OCI-LY3 (cell line): ENCODE data around the gene RALA.
"Not testable (repeated sequence)": the region's sequence is repeated elsewhere in the genome, so short reads cannot be mapped to it uniquely, and the experiment has no call there.

Experiments
- H2AFZ ChIP-seq: fragments of 200-600, 300-600 bp; shearing (Covaris generic); 2 replicates; pipeline ENCODE4 v1.6.0; 2014; ENCODE audit warnings: antibody characterized with exemption, low read depth, low read length
- H3K27ac ChIP-seq: fragments of 200-600, 300-600 bp; sonication (generic); 2 replicates; pipeline ENCODE4 v1.5.1; 2014; ENCODE audit warnings: mild to moderate bottlenecking, low read length, moderate library complexity, mixed read lengths
- H3K27me3 ChIP-seq: fragments of 200-600, 300-600 bp; sonication (generic); 2 replicates; pipeline ENCODE4 v1.6.1; 2014; ENCODE audit warnings: low read depth, low read length, mixed read lengths
- H3K36me3 ChIP-seq: fragments of 200-600, 300-600 bp; sonication (generic); replicated peaks from 2 replicates; pipeline ENCODE3; 2014; ENCODE audit warnings: low read depth, low read length, mixed read lengths
- H3K4me1 ChIP-seq: fragments of 300-600, 200-600 bp; sonication (generic); 2 replicates; pipeline ENCODE4 v1.6.1; 2014; ENCODE audit warnings: low read length, mixed read lengths
- H3K4me2 ChIP-seq: fragments of 200-600, 300-600 bp; sonication (generic); 2 replicates; pipeline ENCODE4 v1.6.1; 2014; ENCODE audit warnings: low read length, mixed read lengths
- H3K4me3 ChIP-seq: fragments of 300-600, 200-600 bp; sonication (generic); 2 replicates; pipeline ENCODE4 v1.5.1; 2014; ENCODE audit warnings: antibody characterized with exemption, mild to moderate bottlenecking, low read length, moderate library complexity
- H3K79me2 ChIP-seq: fragments of 300-600, 200-600 bp; shearing (Covaris generic); 2 replicates; pipeline ENCODE4 v1.6.1; 2014; ENCODE audit warnings: mild to moderate bottlenecking, low read length, mixed read lengths
- H3K9ac ChIP-seq: fragments of 300-600, 200-600 bp; shearing (Covaris generic); 2 replicates; pipeline ENCODE4 v1.6.0; 2014; ENCODE audit warnings: mild to moderate bottlenecking, low read length, moderate library complexity
- H3K9me3 ChIP-seq: fragments of 200-600, 300-600 bp; shearing (Covaris generic); 2 replicates; pipeline ENCODE4 v1.6.1; 2014; ENCODE audit warnings: low read length, mixed read lengths; ENCODE audit not compliant: insufficient read depth
- H4K20me1 ChIP-seq: fragments of 200-600, 300-600 bp; sonication (generic); 2 replicates; pipeline ENCODE4 v1.6.1; 2016; ENCODE audit warnings: low read length, mixed read lengths; ENCODE audit not compliant: insufficient read depth
- CTCF ChIP-seq: fragments of 200-600, 300-600 bp; sonication (generic); IDR thresholded peaks from 2 replicates; pipeline ENCODE4 v1.5.1; 2014; ENCODE audit warnings: antibody characterized with exemption, low read length, low read depth
- EZH2phosphoT487 ChIP-seq: fragments of 200-600 bp; shearing (Covaris generic); IDR thresholded peaks from 2 replicates; pipeline ENCODE4 v1.6.1; 2018; ENCODE audit warnings: antibody characterized with exemption, mixed run types, low read depth

Gene RALA

GRCh38 chr7:39673868-39674267 lies 50.5 kb downstream of the RALA start:
- Histone ChIP-seq H3K27ac (no peak overlapping the region), H3K27me3 (no peaks in the 10 kb centered on the region), H4K20me1 (peaks cover 32% of the 10 kb centered on the region), H3K36me3 (peaks cover 10% of the 10 kb centered on the region), H3K9ac (no peak overlapping the region), H3K4me3 (no peak overlapping the region), H3K4me2 (no peak overlapping the region), H3K4me1 (no peaks in the 10 kb centered on the region), H2AFZ (no peak overlapping the region), H3K79me2 (peaks cover 31% of the 10 kb centered on the region), H3K9me3 (0 out of 2 replicates have a peak, but pooled peaks cover 5% of the 10 kb centered on the region)
- no peak for TF ChIP-seq EZH2phosphoT487
- TF ChIP-seq CTCF = no peak

GRCh38 chr7:39674406-39674805 lies 51.0 kb downstream of the RALA start:
- H3K4me1 ChIP-seq = no peaks in the 10 kb centered on the region
- 0 out of 2 replicates have a peak, but pooled peaks cover 5% of the 10 kb centered on the region for H3K9me3 ChIP-seq
- peaks cover 37% of the 10 kb centered on the region for H3K79me2 ChIP-seq

GRCh38 chr7:39676346-39676745 lies 53.0 kb downstream of the RALA start:
- H3K4me2 ChIP-seq = no peak overlapping the region
- peaks cover 35% of the 10 kb centered on the region for H4K20me1 ChIP-seq
- H3K4me3 ChIP-seq = no peak overlapping the region
- no peak overlapping the region for H2AFZ ChIP-seq
- no peaks in the 10 kb centered on the region for H3K27me3 ChIP-seq
- TF ChIP-seq CTCF (no peak), EZH2phosphoT487 (no peak)
- H3K79me2 ChIP-seq = peaks cover 34% of the 10 kb centered on the region
- 0 out of 2 replicates have a peak, but pooled peaks cover 5% of the 10 kb centered on the region for H3K9me3 ChIP-seq
- H3K27ac ChIP-seq = no peak overlapping the region
- no peaks in the 10 kb centered on the region for H3K4me1 ChIP-seq
- peaks cover 10% of the 10 kb centered on the region for H3K36me3 ChIP-seq
- no peak overlapping the region for H3K9ac ChIP-seq

More at GRCh38 chr7:39674406-39674805, 51.0 kb downstream of the RALA start:
- H3K9ac ChIP-seq = no peak overlapping the region
- H3K27me3 ChIP-seq = no peaks in the 10 kb centered on the region
- peaks cover 10% of the 10 kb centered on the region for H3K36me3 ChIP-seq
- TF ChIP-seq EZH2phosphoT487 (no peak), CTCF (no peak)
- no peak overlapping the region for H2AFZ ChIP-seq
- H4K20me1 ChIP-seq = peaks cover 35% of the 10 kb centered on the region
- H3K4me3 ChIP-seq = no peak overlapping the region
- no peak overlapping the region for H3K27ac ChIP-seq
- no peak overlapping the region for H3K4me2 ChIP-seq

- no peak overlapping the region for H3K4me3 ChIP-seq
- no peaks in the 10 kb centered on the region for H3K27me3 ChIP-seq
- 0 out of 2 replicates have a peak, but pooled peaks cover 5% of the 10 kb centered on the region for H3K9me3 ChIP-seq
- peaks cover 54% of the 10 kb centered on the region for H3K79me2 ChIP-seq
- no peak overlapping the region for H2AFZ ChIP-seq
- H3K9ac ChIP-seq = no peak overlapping the region
- no peaks in the 10 kb centered on the region for H3K4me1 ChIP-seq
- peaks cover 53% of the 10 kb centered on the region for H4K20me1 ChIP-seq
- peaks cover 10% of the 10 kb centered on the region for H3K36me3 ChIP-seq
- TF ChIP-seq EZH2phosphoT487 = no peak
- no peak for TF ChIP-seq CTCF
- H3K4me2 ChIP-seq = no peak overlapping the region
- no peak overlapping the region for H3K27ac ChIP-seq
Measured at GRCh38 chr7:39678930-39679709, 55.7 kb downstream of the RALA start.

- not testable (repeated sequence) for H3K27me3 ChIP-seq, H3K4me3 ChIP-seq, H2AFZ ChIP-seq, H3K4me2 ChIP-seq, H3K4me1 ChIP-seq, H3K27ac ChIP-seq, H3K9ac ChIP-seq, H3K9me3 ChIP-seq
- Histone ChIP-seq H4K20me1 (peaks cover 55% of the 10 kb centered on the region), H3K79me2 (peaks cover 59% of the 10 kb centered on the region), H3K36me3 (peaks cover 10% of the 10 kb centered on the region)
Measured at GRCh38 chr7:39679874-39680273, 56.5 kb downstream of the RALA start.
